ENCODE measurements around the gene FAM20A.

FAM20A gene

GRCh38 chr17:68608515-68609130 lies 7.5 kb upstream of the FAM20A start:
- no peak for DNase-seq

DNA sequence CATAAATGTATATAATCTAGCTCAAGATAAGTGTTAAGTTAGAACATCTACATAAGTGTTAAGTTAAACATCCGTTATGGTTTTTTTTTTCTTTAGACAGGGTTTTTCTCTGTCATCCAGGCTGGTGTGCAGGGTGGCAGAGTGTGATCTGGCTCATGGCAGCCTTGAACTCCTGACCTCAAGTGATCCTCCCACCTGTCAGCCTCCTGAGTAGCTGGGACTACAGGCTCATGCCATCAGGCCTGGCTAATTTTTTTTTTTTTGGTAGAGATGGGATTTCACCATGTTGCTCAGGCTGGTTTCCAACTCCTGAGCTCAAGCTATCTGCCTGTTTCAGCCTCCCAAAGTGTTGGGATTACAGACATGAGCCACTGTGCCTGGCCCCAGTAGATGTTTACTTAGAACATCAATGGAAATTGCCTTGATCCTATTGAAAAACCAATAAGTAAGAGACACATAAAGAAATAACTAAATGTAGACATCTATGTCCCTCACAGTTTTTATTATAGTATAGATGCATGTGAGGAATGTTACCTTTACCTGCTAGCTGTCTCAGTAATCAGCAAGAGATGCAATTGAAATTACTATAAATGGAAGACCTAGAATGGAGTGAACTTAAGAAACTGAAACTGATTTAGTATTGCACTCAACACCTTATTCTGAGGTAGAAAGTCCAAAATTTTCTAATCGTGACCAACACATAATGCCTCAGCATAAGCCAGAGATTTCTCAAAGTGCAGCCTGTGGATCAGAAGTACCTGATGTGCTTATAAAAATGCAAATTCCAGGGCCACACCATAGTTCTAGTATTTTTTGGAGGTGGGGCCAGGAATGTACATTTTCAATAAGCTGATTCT lies 5.5 kb upstream of the FAM20A start:
- no peak for DNase-seq

- DNase-seq, result no peak
Measured at GRCh38 chr17:68605914-68606313, 4.7 kb upstream of the FAM20A start.

DNA sequence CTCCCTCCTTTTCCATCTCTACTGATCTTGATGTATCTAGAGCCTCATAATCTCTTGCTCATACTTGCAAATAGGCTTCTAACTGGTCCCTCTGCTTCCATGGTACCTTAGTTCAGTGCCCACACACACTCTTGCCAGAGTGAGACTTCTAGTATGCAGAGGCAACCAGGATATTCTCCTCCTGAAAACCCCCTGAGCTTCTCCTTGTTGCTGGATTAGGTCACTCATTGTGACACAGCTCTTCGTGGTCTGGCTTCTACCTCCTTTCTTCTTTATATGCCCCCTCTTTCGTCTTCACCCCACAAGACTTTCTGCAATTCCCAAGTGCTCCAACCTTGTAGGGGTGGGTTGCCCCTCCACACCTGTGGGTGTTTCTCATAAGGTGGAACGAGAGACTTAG lies 2.5 kb upstream of the FAM20A start:
- no peak for DNase-seq

DNA sequence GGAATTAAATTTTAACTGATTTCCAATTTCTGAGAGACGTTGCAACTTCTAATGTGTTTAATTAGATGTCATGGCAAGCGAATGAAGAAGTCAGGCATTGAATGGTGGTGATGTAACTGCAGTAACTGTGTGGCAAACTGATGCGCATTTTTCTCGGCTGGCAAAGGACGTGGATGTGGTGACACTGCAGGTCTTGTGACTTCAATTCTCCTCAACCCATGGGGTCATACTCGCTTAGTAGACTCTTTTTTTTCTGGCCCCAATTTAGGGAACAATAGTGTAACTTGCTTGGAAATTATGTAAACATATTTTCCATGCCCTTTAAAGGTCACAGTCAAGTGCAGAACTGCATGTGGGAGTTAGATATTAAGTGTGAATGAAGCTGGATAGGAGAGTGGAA lies 1.9 kb upstream of the FAM20A start:
- no peak for DNase-seq

DNA sequence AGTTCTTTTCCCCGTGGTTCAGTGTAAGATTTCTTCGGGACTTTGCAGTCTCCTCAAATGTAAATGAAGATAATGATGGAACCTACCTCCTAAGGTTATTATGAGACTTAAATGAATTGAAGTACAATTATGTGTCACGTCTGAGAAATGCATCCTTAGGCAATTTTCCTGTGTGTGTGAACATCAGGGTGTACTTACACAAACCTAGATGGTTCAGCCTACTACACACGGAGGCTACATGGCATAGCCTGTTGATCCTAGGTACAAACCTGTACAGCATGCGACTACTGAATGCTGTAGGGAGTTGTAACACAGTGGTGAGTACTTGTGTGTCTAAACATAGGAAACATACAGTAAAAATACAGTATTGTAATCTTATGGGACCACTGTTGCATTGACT lies 1.1 kb upstream of the FAM20A start:
- DNase-seq, result no peak

- no peak for DNase-seq
Measured at GRCh38 chr17:68601565-68602288, 560 bp upstream of the FAM20A start.

GRCh38 chr17:68600067-68600930 lies 868 bp downstream of the FAM20A start:
- no peak for DNase-seq

GRCh38 chr17:68599552-68600066 lies 1.6 kb downstream of the FAM20A start:
- no peak for DNase-seq

GRCh38 chr17:68599091-68599490 lies 2.1 kb downstream of the FAM20A start:
- DNase-seq, result no peak

- no peak for DNase-seq
Measured at GRCh38 chr17:68598545-68598961, 2.6 kb downstream of the FAM20A start.

DNA sequence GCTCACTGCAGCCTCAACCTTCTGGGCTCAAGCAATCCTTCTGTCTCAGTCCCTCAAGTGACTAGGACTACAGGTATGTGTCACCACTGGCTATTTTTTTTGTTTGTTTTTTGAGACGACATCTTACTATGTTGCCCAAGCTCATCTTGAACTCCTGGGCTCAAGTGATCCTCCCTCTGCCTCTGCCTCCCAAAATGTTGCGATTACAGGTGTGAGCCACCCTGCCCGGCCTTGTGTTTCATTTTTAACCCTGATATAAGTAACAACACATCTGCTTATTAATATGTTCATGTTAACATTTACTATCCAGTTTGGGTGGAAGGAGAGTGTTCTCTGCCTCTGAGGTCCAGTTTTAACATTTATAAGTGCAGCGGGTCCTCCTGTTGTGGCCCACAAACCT lies 3.1 kb downstream of the FAM20A start:
- no peak for DNase-seq

GRCh38 chr17:68596411-68596945 lies 4.7 kb downstream of the FAM20A start:
- no peak for DNase-seq

GRCh38 chr17:68595986-68596385 lies 5.2 kb downstream of the FAM20A start:
- DNase-seq, result no peak

- no peak for DNase-seq
Measured at GRCh38 chr17:68595496-68595895, 5.7 kb downstream of the FAM20A start.

GRCh38 chr17:68594552-68594951 lies 6.6 kb downstream of the FAM20A start:
- no peak for DNase-seq

GRCh38 chr17:68592682-68593641 lies 8.2 kb downstream of the FAM20A start:
- DNase-seq, result no peak

GRCh38 chr17:68592009-68592408 lies 9.2 kb downstream of the FAM20A start:
- DNase-seq, result no peak

- DNase-seq, result no peak
Measured at GRCh38 chr17:68591583-68591982, 9.6 kb downstream of the FAM20A start.

- no peak for DNase-seq
Measured at GRCh38 chr17:68589086-68589485, 12.1 kb downstream of the FAM20A start.

GRCh38 chr17:68588362-68588761 lies 12.8 kb downstream of the FAM20A start:
- DNase-seq, result no peak

Measured in NCI-H2029 (cell line).